Measurements from ENCODE around the gene NNMT.

Gene NNMT

GRCh38 chr11:114348200-114349191 is 52.3 kb downstream of the NNMT start:
- H3K4me3 ChIP-seq (ENCODE audit: low read length), result no peak overlapping the region
- TF ChIP-seq ZNF274 (IDR thresholded peaks at IDR 0.05; ENCODE audit: low read depth, low read length), result no peak

- no peak for TF ChIP-seq ZNF274 (IDR thresholded peaks at IDR 0.05; ENCODE audit: low read depth, low read length)
These were observed 53.8 kb downstream of the NNMT start for GRCh38 chr11:114350022-114350421.

DNA sequence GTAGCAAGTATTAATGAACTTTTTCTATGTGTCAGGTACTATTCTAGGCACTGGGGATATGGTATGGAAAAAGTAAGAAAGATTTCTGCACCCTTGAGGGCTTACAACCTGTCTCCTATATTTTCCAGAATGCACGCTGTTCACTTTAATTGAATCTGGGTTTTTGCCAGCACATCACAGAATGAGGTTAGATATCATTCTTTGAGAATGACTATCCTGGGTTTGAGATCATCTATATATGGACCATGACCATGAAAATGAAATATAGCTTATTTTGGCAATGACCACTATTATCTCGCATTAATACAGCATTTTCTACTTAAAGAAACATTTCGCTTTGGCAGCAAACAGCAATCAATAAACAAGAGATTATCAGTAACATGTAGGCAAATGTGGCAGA is 57.2 kb downstream of the NNMT start:
- no peak for TF ChIP-seq ZNF274 (IDR thresholded peaks at IDR 0.05; ENCODE audit: low read depth, low read length)
- H3K4me3 ChIP-seq (ENCODE audit: low read length), result no peak overlapping the region

More at GRCh38 chr11:114350022-114350421, 53.8 kb downstream of the NNMT start:
- H3K4me3 ChIP-seq (ENCODE audit: low read length), result no peak overlapping the region

GRCh38 chr11:114354076-114354475 is 57.9 kb downstream of the NNMT start:
- H3K4me3 ChIP-seq (ENCODE audit: low read length), result no peak overlapping the region

DNA sequence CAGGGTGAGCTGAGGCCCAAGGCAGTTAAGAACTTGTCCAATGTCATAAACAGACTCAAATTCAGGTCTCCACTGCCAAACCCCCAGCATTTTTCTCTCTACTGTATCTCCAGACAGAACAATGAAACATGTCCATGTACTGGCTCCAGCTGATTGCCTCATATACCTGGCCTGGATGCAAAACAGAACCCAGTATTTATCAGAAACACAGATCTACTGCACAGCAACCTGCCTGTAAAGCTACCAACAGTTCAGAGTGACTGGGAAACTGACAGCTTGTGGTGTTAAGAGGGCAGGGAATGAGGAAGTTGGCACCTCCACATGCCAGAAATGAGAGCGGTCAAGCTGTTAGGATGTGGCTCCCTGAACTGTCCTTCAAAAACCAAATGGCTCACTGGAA is 62.5 kb downstream of the NNMT start:
- TF ChIP-seq ZNF274 (IDR thresholded peaks at IDR 0.05; ENCODE audit: low read depth, low read length), result no peak
- H3K4me3 ChIP-seq (ENCODE audit: low read length), result no peak overlapping the region

More at GRCh38 chr11:114354076-114354475, 57.9 kb downstream of the NNMT start:
- no peak for TF ChIP-seq ZNF274 (IDR thresholded peaks at IDR 0.05; ENCODE audit: low read depth, low read length)

- no peak for TF ChIP-seq ZNF274 (IDR thresholded peaks at IDR 0.05; ENCODE audit: low read depth, low read length)
- no peak overlapping the region for H3K4me3 ChIP-seq (ENCODE audit: low read length)
These were observed 63.1 kb downstream of the NNMT start for GRCh38 chr11:114359342-114359741.

DNA sequence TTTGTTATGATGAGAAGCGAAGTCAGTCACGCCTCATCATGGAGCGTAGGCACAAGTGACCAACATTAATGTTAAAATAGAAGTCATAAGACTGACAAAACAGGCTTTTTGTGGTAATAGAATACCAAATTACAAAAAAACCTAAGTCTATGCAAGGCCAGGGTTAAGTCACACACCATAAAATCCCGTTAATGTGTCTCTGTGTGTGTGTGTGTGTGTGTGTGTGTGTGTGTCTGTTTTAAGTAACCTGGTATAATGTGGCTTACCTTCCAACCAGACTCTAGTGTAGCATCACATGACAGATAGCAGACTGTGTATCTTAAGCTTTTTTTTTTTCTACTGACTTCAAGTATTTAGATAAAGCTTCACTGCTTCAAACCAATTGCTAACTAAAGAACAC is 66.1 kb downstream of the NNMT start:
- TF ChIP-seq ZNF274 (IDR thresholded peaks at IDR 0.05; ENCODE audit: low read depth, low read length), result no peak
- H3K4me3 ChIP-seq (ENCODE audit: low read length), result no peak overlapping the region

DNA sequence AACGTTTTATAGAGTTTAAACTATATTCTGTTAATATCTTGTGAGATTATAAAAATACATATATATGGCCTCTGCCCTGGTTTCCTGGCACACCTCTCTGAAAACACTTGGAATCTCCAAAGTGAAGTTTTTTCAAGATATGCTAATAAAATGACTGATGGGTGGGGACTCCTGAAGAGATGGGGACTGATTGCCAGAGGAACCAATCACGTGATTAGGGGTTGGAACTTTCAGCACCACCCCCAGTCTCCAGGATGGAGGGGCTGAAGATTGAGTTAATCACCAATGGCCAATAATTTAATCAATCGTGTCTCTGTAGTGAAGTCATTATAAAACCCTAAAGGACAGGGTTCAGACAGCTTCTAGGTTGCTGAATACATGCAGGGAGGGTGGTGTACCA is 66.8 kb downstream of the NNMT start:
- no peak for TF ChIP-seq ZNF274 (IDR thresholded peaks at IDR 0.05; ENCODE audit: low read depth, low read length)
- no peak overlapping the region for H3K4me3 ChIP-seq (ENCODE audit: low read length)
